Erythroblast (primary cell): ENCODE measurements around the gene ALG10.
A peak's percentile ranks its signal among the peaks of the same experiment; 100 is the strongest.
"Not testable (repeated sequence)": the region's sequence is repeated elsewhere in the genome, so short reads cannot be mapped to it uniquely, and the experiment has no call there.

ENCODE experiments used
- DNase-seq, 2 experiments: peaks; one replicate each; lab custom pipeline; 2025; lab: John Stamatoyannopoulos, UW
- GATA1 ChIP-seq: IDR thresholded peaks from 2 replicates; pipeline ENCODE4 v1.6.1; 2011; ENCODE audit warnings: low read depth, mild to moderate bottlenecking, control low read depth, low read length, moderate library complexity
- POLR2A ChIP-seq: IDR thresholded peaks from 2 replicates; pipeline ENCODE4 v1.6.1; 2011; ENCODE audit warnings: mild to moderate bottlenecking, low read length

The ALG10 gene, protein sequence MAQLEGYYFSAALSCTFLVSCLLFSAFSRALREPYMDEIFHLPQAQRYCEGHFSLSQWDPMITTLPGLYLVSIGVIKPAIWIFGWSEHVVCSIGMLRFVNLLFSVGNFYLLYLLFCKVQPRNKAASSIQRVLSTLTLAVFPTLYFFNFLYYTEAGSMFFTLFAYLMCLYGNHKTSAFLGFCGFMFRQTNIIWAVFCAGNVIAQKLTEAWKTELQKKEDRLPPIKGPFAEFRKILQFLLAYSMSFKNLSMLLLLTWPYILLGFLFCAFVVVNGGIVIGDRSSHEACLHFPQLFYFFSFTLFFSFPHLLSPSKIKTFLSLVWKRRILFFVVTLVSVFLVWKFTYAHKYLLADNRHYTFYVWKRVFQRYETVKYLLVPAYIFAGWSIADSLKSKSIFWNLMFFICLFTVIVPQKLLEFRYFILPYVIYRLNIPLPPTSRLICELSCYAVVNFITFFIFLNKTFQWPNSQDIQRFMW

DNA sequence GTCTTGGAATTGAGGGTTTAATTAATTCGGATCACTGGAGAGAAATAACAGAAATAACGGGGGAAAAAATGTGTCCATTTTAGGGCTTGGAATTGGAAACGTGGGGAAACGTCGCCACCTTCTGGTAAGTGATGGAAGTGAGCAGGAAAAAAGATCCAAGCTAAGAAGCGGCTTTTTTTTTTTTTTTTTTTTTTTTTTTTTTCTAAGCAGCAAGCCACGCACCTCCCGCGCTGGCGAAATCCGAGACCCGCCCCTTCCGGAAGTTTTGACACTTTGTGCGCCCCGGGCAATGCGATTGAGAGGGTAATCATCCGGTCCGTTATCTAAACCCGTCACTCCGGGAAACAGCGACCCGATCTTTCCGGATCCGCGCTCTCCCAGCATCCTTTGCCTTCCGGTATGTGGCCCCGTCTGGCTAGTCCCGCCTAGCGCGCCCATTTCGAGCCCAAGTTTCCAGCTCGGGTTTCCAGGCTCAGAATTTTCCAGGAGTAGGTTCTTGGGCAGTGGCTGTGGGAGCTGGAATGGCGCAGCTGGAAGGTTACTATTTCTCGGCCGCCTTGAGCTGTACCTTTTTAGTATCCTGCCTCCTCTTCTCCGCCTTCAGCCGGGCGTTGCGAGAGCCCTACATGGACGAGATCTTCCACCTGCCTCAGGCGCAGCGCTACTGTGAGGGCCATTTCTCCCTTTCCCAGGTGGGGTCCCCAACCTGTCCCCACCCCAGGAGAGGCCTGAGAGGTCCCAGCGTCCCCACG, at the start of gene ALG10:
TSS of gene ALG10 (plus strand) at position 418 of the 752 bp plus-strand sequence. CDS start at position 522, 104 bp downstream.
- TF ChIP-seq POLR2A (peak; percentile 79), GATA1 (no peak)
- peak; percentile 99 for DNase-seq

DNA sequence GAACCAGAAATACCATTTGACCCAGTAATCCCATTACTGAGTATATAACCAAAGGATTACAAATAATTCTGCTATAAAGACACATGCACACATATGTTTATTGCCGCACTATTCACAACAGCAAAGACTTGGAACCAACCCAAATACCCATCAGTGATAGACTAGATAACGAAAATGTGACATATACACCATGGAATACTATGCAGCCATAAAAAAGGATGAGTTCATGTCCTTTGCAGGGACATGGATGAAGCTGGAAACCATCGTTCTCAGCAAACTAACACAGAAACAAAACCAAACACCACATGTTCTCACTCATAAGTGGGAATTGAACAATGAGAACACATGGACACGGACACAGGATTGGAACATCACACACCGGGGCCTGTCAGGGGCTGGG, 49.4 kb upstream of the ALG10 start:
- not testable (repeated sequence) for DNase-seq

DNA sequence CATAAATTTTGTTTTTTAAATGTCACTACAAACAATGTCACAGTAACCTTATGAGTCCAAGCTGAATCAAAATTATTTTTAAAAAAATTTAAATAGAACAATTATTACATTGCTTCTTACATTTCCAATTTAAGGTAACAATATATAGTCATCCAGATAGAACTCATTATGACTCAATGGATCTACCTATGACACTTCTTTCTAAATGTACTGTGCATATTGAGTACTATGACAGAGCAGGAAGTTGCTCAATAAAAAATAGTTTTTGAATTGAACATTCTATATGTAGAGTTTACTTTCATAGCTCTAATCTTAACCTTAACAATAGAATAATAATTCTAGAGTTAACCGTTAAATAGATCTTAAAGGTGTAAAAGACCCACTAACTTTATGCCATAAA, 44.4 kb upstream of the ALG10 start:
- TF ChIP-seq GATA1 (no peak), POLR2A (no peak)
- no peak for DNase-seq

GRCh38 chr12:33988197-33988805, 34.0 kb upstream of the ALG10 start:
- DNase-seq, result no peak
- TF ChIP-seq POLR2A (no peak), GATA1 (no peak)

DNA sequence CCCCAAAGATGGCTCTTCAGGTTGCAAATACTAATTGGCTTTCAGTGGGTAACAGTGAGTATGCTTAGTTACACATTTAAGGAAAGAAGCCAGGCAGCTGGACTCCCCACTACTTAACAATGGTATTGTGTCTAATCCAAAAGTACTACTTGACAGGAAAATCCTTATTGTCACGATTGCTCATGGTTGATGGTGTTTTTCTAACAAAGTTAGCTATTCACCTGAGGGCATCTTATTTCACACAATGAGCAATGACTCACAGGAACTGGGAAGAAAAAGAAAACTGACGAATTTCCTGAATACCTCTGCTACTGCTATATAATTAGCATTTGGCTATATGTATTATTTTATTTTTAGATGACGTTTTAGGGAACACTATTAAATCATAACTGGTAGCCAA, 33.4 kb upstream of the ALG10 start:
- no peak for DNase-seq

GRCh38 chr12:33994857-33995808, 27.2 kb upstream of the ALG10 start:
- TF ChIP-seq GATA1, result no peak
- TF ChIP-seq POLR2A, result no peak
- DNase-seq, result no peak

More for the DNA sequence above, 33.4 kb upstream of the ALG10 start:
- no peak for TF ChIP-seq GATA1
- no peak for TF ChIP-seq POLR2A

GRCh38 chr12:34008835-34009234, 13.5 kb upstream of the ALG10 start:
- not testable (repeated sequence) for DNase-seq

DNA sequence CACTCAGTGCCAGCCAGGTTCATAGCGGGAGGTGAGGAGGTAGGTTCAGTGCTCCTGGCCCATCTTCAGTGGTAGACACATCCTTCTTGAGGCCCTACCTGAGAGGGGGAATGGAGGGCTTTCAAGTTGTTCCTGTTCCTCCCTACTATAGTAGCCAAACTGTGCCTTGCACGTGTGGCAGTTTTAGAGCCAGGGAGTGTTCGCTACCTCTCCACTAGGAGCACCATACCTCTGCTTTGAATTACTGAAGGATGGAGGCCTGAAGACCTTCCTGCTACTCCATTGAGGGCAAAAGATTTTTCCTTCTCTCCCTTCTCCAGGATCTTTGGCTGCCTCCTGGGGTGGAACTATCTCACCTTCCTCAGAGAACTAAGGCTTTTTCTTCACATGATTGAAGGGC, 5.9 kb upstream of the ALG10 start:
- TF ChIP-seq POLR2A (no peak), GATA1 (no peak)
- DNase-seq, result no peak

DNA sequence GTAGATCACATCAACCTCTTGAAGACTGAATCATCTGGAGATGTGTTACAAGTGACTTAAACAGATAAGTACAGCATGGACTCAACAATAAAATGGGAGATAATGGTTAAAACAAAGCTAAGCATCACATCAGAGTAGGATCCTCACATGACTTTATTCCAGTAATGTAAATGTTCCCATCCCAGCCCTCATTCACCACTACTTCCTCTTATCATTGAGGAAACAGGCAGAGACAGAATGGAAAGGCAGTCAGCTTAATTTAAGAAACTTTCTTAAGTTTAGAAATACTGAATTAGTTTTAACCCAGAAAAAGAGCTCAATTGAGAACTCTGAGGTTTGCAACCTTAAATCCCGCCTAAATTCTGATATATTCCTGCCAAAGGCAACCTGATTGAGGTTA, 1.2 kb upstream of the ALG10 start:
- DNase-seq, result peak in 1 of 2 experiments; percentile 30
- no peak for TF ChIP-seq POLR2A

DNA sequence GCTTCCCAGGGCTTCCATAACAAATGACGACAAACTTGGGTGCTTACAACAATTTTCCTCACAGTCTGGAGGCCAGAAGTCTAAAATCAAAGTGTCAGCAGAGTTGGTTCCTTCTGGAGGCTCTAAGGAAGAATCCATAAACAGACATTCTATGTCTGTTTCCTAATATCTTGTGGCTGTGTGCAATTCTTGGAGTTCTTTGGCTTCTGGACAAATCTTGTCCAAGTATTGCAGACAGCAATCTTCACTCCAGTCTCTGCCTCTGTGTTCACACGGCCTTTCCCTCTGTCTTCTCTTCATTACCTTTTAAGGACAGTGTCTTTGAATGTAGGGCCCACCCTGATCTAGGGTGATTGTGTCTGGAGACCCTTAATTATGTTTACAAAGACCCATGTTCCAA, 5.4 kb downstream of the ALG10 start:
- not testable (repeated sequence) for DNase-seq

DNA sequence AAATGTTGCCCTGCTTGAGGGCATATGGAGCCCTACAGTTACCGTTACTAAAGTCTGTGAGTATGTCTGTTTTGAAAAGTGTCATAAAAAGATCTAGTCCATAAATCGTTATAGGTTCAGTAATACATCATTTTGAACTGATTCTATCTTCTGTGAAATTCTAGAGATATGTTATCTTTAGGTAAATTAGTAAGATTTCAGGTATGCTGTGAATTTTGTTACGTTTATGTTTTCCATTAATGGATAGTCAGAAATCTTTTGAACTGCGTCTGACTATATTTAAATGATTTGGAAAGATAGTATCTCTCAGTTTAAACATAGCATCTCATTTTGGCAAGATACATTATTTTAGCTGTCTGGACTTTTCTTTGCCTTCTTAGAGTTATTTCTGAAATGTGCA, 8.3 kb downstream of the ALG10 start:
- no peak for DNase-seq
- TF ChIP-seq GATA1 (no peak), POLR2A (no peak)

DNA sequence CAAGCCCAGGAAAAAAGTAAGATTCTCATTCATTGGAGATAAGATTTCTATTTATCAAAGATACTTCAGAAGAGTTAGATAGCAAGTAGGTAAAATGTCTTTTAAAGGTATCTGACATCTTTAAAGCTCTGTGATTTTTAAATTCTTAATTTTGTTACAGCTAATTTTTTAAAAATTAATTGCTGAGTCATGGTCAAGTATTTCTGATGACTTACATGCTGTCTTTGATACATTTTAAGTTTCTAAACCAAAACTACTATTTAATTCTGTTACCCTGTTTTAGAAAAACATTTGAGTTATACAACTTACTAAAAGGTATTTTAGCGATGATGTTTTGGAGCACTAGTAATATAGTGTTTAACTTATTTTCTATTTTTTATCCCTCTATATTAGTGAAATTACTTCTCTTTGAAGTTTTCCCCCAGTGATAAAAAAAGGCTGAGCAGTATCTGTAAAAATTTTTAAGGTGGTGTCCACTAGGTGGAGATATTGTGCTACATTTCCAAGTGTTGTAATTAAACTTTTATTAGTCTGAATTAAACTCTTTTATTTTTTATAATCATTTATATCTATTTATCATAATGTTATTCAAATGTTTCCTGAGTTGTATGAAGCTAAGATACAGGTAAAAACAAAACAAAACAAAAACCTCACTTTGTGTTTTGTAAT, 11.5 kb downstream of the ALG10 start:
- TF ChIP-seq GATA1 (no peak), POLR2A (no peak)
- peak; percentile 57 to 71 for DNase-seq

DNA sequence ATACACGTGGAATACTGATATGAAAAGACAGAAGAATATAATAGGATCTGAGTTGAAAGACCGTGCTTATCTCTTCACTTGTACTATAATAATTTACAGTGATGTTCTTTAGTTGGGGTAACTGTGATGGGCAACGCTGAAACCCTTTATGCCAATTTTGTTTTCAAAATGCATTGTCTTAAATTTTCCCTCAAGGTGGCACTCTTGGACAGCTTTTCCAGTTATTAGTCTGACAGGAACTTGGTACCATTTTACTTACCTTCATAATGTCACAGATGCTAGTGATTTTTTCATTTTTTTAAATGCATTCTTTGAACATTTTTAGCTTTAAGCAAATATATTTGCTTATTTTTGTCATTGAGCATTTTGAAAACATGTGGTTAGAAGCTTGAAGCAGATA, 16.1 kb downstream of the ALG10 start:
- DNase-seq, result peak; percentile 8 to 41
